Measurements from ENCODE around the gene CIITA. TPM values are rescaled to one million over a fixed set of nuclear protein-coding genes. Genes with fewer than 3 reads are reported as not detected.

CIITA gene
- total RNA-seq, 1 donor from 2014 or later: 0.20 TPM

GRCh38 chr16:10942352-10943063 is 65.5 kb downstream of the CIITA start, which contains the start of gene DEXI:
DEXI (minus strand) TSS chr16:10942468; CDS start chr16:10942005, 463 bp downstream.
- no peaks in the 10 kb centered on the region for H3K36me3 Mint-ChIP-seq
- peak; percentile 82 for TF ChIP-seq CTCF (IDR thresholded peaks at IDR 0.05; ENCODE audit: unreplicated experiment)
- H3K4me3 Mint-ChIP-seq: peak within 1 kb of the TSS; percentile 90
- no peaks in the 10 kb centered on the region for H3K9me3 Mint-ChIP-seq
- peaks cover 68% of the 10 kb centered on the region for H3K4me1 Mint-ChIP-seq
- peak; percentile 91 to 96 for DNase-seq (ENCODE audit: low spot score in 2 of 2, unreplicated experiment in 2 of 2)
- H3K27me3 Mint-ChIP-seq (ENCODE audit: low read depth): no peaks in the 10 kb centered on the region
- H3K27ac Mint-ChIP-seq: peak within 1 kb of the TSS; percentile 79

GRCh38 chr16:10943064-10943353 is 66.0 kb downstream of the CIITA start:
- no peak for TF ChIP-seq CTCF (IDR thresholded peaks at IDR 0.05; ENCODE audit: unreplicated experiment)
- Mint-ChIP-seq H3K4me3 (peak overlapping the region; percentile 73), H3K9me3 (no peaks in the 10 kb centered on the region), H3K36me3 (no peaks in the 10 kb centered on the region), H3K27me3 (ENCODE audit: low read depth) (no peaks in the 10 kb centered on the region), H3K27ac (no peak overlapping the region), H3K4me1 (peaks cover 65% of the 10 kb centered on the region)
- no peak for DNase-seq (ENCODE audit: low spot score in 2 of 2, unreplicated experiment in 2 of 2)

DNA sequence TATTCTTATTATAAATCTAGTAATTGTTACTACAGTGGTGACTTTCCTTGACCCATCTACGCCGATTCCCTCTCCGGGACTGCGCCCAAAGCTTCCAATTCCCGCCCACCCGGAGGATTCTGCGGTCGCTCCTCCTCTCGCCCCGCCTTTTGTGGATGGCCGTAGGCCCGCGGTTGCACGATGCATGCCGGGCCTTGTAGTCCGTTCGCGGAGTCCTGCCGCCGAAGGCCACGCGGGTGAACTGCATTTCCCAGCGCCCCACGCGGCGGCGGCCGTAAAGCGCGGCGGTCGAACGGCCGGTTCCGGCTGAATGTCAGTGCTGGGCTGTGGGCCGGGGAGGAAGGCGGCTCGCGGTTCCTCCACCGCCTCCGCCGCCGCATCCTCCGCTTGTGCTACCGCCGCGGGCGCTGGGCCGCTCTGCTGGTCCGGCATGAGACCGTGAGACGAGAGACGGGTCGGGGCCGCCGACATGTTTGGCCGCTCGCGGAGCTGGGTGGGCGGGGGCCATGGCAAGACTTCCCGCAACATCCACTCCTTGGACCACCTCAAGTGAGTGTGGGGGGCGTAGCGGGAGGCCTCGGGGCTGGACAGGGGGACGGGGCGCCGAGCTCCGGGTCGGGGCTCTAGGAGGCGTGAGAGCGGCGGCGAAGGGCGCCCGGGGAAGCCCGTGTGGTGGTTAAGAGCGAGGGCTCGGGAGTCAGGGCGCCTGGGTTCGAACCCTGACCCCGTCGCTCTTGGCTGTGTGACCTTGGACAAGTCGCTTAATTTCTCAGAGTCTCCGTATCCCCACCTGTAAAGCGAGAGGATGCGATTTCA is 67.5 kb downstream of the CIITA start, which contains the start of gene CLEC16A:
Gene CLEC16A (plus strand): TSS at position 316 of the 816 bp plus-strand sequence. CDS start 154 bp downstream, at position 470.
- H3K27ac Mint-ChIP-seq: peak within 1 kb of the TSS; percentile 75

GRCh38 chr16:10945065-10945787 is 68.2 kb downstream of the CIITA start:
- DNase-seq (ENCODE audit: low spot score in 2 of 2, unreplicated experiment in 2 of 2): no peak
- no peak for TF ChIP-seq CTCF (IDR thresholded peaks at IDR 0.05; ENCODE audit: unreplicated experiment)
- Mint-ChIP-seq H3K27me3 (ENCODE audit: low read depth) (no peaks in the 10 kb centered on the region), H3K36me3 (no peaks in the 10 kb centered on the region), H3K9me3 (no peaks in the 10 kb centered on the region), H3K27ac (peak overlapping the region; percentile 67), H3K4me1 (peaks cover 62% of the 10 kb centered on the region), H3K4me3 (peak overlapping the region; percentile 83)

More for the DNA sequence above, 67.5 kb downstream of the CIITA start, which contains the start of gene CLEC16A:
- peak; percentile 28 for TF ChIP-seq CTCF (IDR thresholded peaks at IDR 0.05; ENCODE audit: unreplicated experiment)
- Mint-ChIP-seq H3K4me3 (peak within 1 kb of the TSS; percentile 83), H3K36me3 (no peaks in the 10 kb centered on the region), H3K27me3 (ENCODE audit: low read depth) (no peaks in the 10 kb centered on the region), H3K9me3 (no peaks in the 10 kb centered on the region), H3K4me1 (peaks cover 63% of the 10 kb centered on the region)
- peak; percentile 91 to 95 for DNase-seq (ENCODE audit: low spot score in 2 of 2, unreplicated experiment in 2 of 2)

DNA sequence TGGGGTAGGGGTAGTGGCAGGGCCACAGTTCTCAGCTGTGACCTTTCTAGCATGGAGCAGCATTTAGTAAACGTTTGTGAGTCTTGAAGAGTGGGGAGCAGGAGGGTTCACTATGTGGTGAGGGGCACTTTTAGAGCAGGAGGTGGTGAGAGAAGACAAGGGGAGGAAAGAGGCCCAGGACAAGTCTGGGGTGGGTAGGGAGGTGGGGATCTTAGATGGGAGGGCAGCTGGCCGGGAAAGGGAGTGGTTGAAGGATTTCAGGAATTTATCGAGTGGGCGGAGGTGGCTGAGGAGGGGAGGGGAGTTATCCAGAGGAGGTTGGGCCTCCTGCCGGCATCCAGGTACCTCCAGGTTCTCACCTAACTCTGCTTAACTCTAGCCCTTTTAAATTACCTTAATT is 69.3 kb downstream of the CIITA start:
- no peak for DNase-seq (ENCODE audit: low spot score in 2 of 2, unreplicated experiment in 2 of 2)
- Mint-ChIP-seq H3K27me3 (ENCODE audit: low read depth) (no peaks in the 10 kb centered on the region), H3K4me1 (peaks cover 55% of the 10 kb centered on the region), H3K4me3 (peak overlapping the region; percentile 83), H3K36me3 (no peaks in the 10 kb centered on the region), H3K27ac (peak overlapping the region; percentile 94), H3K9me3 (no peaks in the 10 kb centered on the region)
- no peak for TF ChIP-seq CTCF (IDR thresholded peaks at IDR 0.05; ENCODE audit: unreplicated experiment)

Measured in mesothelial cell of epicardium (in vitro differentiated cells).